HFF-Myc (cell line): Measurements from ENCODE around the gene SVBP.

Experiments
- DNase-seq: peaks from one replicate; pipeline ENCODE4 v3.0.0-alpha.2; 2011; ENCODE audit warnings: low read depth; ENCODE audit errors: extremely low read depth
- H3K4me3 ChIP-seq: replicated peaks from 2 replicates; pipeline ENCODE4 v1.5.1; 2011; ENCODE audit warnings: low read depth, mild to moderate bottlenecking, control low read depth, low read length
- TF ChIP-seq, protein P1 (sequence below): IDR thresholded peaks from 2 replicates; pipeline ENCODE4 v1.5.1; 2012; ENCODE audit warnings: mild to moderate bottlenecking, low read depth, low read length, control low read depth; ENCODE audit errors: missing control alignments

SVBP gene

DNA sequence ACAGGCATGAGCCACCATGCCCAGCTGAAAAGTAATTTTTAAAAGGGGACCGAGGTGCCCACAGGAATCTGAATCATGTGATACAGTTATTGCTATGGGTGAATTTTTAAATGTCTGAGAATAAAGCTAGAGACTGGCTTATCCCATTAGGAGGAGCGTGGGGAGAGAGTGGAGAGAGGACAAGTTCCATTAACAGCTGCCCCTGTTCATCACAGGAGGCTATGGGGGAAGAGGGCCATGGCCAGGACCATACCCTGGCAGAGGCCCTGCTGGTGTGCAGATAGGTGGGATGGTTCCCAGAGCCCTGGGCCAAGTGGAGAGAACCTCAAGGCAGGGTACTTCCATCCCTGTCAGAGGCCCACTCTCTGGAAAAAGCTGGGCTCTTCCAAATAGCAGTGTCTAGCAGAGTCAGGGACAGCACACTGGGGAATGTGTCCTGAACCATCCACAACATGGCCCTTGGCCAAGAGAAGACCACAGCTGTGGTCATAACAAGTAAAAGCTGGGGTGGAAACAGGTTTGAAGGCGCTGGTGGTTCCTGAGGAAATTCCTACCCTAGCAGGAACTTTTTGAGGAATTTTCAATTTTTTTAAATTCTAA is 15.5 kb upstream of the SVBP start:
- no peak overlapping the region for H3K4me3 ChIP-seq
- DNase-seq: no peak
- TF ChIP-seq, protein P1, sequence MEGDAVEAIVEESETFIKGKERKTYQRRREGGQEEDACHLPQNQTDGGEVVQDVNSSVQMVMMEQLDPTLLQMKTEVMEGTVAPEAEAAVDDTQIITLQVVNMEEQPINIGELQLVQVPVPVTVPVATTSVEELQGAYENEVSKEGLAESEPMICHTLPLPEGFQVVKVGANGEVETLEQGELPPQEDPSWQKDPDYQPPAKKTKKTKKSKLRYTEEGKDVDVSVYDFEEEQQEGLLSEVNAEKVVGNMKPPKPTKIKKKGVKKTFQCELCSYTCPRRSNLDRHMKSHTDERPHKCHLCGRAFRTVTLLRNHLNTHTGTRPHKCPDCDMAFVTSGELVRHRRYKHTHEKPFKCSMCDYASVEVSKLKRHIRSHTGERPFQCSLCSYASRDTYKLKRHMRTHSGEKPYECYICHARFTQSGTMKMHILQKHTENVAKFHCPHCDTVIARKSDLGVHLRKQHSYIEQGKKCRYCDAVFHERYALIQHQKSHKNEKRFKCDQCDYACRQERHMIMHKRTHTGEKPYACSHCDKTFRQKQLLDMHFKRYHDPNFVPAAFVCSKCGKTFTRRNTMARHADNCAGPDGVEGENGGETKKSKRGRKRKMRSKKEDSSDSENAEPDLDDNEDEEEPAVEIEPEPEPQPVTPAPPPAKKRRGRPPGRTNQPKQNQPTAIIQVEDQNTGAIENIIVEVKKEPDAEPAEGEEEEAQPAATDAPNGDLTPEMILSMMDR: no peak

DNA sequence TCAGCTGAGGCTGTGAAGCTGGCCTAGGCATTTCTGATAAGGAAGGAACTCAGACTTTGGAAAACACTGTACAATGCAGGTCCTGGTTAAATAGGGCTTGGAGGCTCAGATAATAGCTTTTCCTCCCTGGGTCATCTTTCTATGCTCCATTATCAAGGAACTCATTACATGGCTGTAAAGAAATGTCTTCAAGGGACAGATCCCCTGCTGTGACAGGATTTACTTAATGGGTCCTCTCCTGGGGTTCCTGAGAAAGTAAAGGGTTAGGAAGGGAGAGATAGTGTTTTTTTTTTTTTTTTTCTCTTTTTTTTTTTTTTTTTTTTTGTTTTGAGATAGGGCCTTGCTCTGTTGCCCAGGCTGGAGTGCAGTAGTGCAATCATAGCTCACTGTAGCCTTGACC is 14.1 kb upstream of the SVBP start:
- DNase-seq: no peak
- TF ChIP-seq, protein P1: no peak
- H3K4me3 ChIP-seq: no peak overlapping the region

DNA sequence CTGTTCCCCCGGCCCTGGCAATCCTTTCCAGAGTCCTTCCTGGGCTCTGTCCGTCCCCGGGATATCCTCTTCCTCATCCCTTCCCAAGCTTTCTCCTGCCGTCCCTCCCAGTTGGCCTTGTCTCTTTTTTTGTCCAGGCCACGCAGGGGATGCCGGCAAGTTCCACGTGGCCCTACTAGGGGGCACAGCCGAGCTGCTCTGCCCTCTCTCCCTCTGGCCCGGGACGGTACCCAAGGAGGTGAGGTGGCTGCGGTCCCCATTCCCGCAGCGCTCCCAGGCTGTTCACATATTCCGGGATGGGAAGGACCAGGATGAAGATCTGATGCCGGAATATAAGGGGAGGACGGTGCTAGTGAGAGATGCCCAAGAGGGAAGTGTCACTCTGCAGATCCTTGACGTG is 13.4 kb upstream of the SVBP start:
- DNase-seq: no peak
- TF ChIP-seq, protein P1: no peak
- no peak overlapping the region for H3K4me3 ChIP-seq

DNA sequence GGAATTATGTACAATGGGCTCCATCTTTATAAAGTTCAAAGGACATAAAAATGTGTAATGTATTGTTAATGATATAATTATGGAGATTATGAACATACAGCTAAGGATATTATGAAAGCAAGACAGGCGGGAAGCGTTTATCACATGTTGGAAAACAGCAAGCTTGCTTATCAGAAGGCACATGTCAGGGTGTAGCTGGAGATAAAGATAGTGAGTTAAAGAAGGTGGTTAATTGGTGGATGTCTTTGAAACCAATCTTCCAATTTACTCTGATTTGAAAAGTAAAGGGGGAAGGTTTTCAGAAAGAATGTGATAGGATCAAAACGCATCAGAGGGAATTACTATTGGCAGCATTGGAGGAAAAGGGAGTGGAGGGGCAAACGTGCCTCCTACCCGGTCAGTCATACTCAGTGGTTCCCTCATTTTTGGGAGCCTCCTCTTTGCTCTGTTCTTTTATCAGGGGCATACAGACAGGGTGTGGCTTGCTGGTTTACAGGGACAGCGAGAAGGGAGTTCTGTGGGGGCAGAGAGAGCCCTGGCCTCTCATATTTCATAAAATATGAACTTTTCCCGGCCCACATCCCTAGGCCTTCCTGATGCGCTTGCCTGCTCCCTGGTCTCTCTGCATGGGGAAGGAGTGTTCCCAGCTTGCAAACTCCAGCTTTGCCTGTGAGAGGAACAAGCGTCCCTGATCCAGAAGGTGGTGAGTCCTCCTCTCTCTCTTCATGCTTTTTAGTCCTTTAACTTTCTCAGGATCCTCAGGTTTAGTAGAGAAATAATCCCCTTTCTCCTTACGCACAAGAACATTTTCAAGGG is 8.0 kb upstream of the SVBP start:
- DNase-seq: no peak
- TF ChIP-seq, protein P1: no peak
- H3K4me3 ChIP-seq: no peak overlapping the region

DNA sequence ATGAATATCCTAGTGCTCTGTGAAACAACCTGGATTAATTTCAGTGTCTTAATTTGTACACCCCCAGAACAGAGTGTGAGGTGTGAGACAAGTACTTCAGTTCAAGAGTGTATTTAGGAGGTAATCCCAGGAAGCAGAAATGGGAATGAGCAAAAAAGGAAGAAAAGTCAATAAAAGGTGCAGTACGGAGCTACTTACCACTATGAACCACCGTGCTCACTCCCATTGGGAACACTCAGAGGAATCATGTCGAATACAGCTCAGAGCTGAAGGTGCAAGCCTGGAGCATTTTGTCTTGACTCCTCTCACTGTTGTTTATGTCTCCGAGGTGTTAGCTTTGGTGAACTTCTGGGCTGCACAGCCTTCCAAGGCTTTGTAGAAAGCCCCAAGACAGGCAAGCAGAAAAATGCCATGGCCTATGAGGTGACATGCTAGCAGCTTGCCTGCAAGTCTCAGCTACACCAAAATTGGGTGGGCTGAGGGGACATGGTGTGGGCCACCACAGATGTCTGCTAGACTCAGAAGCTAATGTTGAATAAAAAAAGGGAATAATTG is 7.4 kb upstream of the SVBP start:
- TF ChIP-seq, protein P1: no peak
- H3K4me3 ChIP-seq: no peak overlapping the region
- no peak for DNase-seq

DNA sequence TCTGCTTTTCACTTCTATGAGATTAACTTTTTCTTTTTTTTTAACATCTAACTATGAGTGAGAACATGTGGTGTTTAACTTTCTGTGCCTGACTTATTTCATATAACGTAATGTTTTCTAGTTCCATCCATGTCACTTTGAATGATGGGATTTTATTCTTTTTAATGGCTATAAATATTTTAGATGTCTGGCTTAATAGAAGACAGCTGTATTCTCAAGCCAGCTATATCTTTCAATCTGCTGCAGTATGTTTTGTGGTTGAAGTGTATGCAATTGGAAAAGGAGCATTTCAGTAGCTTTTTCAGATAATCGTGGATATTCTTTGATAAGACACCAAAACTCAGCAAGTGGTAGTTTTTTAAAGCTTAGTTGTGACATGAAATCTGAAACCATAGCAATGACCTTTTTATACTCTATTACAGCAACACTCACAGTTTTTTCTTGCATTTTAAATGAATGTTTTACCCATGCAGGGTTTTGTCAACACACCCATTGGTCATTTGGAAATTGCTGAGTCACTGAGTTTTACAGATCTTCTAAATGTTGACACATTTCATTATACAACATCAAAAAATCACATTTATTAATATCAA is 5.7 kb upstream of the SVBP start:
- TF ChIP-seq, protein P1: no peak
- no peak overlapping the region for H3K4me3 ChIP-seq
- no peak for DNase-seq
